ENCODE data around the gene ACTL6B.
A peak's percentile ranks its signal among the peaks of the same experiment; 100 is the strongest.

The ACTL6B gene

DNA sequence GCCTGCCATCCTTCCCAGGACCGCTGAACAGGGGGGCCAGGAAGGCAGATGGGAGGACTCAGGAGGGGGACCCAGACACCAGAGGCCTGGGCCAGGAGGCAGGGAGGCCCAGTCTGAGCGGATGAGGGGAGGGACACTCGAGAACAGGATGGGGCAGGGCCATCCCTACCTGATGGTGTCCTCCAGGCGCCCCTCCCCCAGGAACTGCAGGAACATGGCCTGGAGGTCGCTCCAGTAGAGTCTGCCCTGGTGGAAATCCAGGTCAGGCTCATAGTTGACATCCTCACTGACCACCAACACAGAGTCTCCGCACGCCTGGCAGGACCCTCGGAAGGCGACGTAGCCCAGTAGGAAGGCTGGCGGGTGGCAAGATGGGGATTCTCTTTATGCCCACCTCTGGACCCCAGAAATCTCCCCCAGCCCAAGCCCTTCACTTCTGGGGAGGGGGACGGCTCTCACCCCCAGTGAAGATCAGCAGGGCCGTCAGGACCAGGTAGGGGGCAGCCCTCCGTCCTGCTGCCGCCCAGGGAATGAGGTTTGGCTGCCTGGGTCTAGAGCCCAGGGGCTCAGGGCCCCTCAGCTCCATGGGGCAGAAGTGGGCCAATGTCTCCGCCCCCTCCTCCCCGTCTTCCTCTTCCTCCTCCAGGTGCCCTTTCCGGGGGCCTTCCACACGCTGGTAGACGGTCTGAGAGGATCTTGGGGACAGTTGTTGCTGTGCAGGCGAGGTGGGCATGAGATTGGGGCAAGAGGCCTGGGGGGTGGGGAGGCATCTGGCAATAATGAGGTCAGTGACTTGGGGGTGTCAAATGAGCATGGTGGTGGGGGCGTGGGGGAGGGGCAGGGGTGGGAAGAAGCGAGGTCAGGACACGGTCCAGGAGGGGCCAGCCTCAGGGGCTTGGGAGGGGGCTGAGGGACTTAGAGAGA lies 15.5 kb downstream of the ACTL6B start:
- TF ChIP-seq TEAD4 (IDR thresholded peaks at IDR 0.05) (no peak), CEBPB (IDR thresholded peaks at IDR 0.05) (no peak), USF1 (IDR thresholded peaks at IDR 0.05) (no peak), EP300 (IDR thresholded peaks at IDR 0.05; ENCODE audit: borderline replicate concordance) (no peak), YY1 (IDR thresholded peaks at IDR 0.05; ENCODE audit: low read depth) (no peak), EGR1 (IDR thresholded peaks at IDR 0.05) (no peak), CREB1 (IDR thresholded peaks at IDR 0.05; ENCODE audit: low read depth) (no peak), MAX (IDR thresholded peaks at IDR 0.05) (no peak), ZBTB7A (IDR thresholded peaks at IDR 0.05; ENCODE audit: low read depth) (no peak), TCF12 (IDR thresholded peaks at IDR 0.05; ENCODE audit: low read depth) (no peak), FOXM1 (IDR thresholded peaks at IDR 0.05; ENCODE audit: borderline replicate concordance, low read depth) (no peak), NFIC (IDR thresholded peaks at IDR 0.05) (no peak)
- TF ChIP-seq, protein P1, sequence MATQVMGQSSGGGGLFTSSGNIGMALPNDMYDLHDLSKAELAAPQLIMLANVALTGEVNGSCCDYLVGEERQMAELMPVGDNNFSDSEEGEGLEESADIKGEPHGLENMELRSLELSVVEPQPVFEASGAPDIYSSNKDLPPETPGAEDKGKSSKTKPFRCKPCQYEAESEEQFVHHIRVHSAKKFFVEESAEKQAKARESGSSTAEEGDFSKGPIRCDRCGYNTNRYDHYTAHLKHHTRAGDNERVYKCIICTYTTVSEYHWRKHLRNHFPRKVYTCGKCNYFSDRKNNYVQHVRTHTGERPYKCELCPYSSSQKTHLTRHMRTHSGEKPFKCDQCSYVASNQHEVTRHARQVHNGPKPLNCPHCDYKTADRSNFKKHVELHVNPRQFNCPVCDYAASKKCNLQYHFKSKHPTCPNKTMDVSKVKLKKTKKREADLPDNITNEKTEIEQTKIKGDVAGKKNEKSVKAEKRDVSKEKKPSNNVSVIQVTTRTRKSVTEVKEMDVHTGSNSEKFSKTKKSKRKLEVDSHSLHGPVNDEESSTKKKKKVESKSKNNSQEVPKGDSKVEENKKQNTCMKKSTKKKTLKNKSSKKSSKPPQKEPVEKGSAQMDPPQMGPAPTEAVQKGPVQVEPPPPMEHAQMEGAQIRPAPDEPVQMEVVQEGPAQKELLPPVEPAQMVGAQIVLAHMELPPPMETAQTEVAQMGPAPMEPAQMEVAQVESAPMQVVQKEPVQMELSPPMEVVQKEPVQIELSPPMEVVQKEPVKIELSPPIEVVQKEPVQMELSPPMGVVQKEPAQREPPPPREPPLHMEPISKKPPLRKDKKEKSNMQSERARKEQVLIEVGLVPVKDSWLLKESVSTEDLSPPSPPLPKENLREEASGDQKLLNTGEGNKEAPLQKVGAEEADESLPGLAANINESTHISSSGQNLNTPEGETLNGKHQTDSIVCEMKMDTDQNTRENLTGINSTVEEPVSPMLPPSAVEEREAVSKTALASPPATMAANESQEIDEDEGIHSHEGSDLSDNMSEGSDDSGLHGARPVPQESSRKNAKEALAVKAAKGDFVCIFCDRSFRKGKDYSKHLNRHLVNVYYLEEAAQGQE (IDR thresholded peaks at IDR 0.05; ENCODE audit: low read depth): no peak

GRCh38 chr7:100639995-100640516 lies 16.2 kb downstream of the ACTL6B start:
- TF ChIP-seq USF1 (IDR thresholded peaks at IDR 0.05) (no peak), MAX (IDR thresholded peaks at IDR 0.05) (no peak), CREB1 (IDR thresholded peaks at IDR 0.05; ENCODE audit: low read depth) (no peak), YY1 (IDR thresholded peaks at IDR 0.05; ENCODE audit: low read depth) (no peak), TEAD4 (IDR thresholded peaks at IDR 0.05) (no peak), EGR1 (IDR thresholded peaks at IDR 0.05) (no peak), TAF1 (IDR thresholded peaks at IDR 0.05; ENCODE audit: low read depth) (no peak), EP300 (IDR thresholded peaks at IDR 0.05; ENCODE audit: borderline replicate concordance) (no peak), ZBTB7A (IDR thresholded peaks at IDR 0.05; ENCODE audit: low read depth) (no peak), TCF12 (IDR thresholded peaks at IDR 0.05; ENCODE audit: low read depth) (no peak)
- TF ChIP-seq, protein P1 (IDR thresholded peaks at IDR 0.05; ENCODE audit: low read depth): no peak

DNA sequence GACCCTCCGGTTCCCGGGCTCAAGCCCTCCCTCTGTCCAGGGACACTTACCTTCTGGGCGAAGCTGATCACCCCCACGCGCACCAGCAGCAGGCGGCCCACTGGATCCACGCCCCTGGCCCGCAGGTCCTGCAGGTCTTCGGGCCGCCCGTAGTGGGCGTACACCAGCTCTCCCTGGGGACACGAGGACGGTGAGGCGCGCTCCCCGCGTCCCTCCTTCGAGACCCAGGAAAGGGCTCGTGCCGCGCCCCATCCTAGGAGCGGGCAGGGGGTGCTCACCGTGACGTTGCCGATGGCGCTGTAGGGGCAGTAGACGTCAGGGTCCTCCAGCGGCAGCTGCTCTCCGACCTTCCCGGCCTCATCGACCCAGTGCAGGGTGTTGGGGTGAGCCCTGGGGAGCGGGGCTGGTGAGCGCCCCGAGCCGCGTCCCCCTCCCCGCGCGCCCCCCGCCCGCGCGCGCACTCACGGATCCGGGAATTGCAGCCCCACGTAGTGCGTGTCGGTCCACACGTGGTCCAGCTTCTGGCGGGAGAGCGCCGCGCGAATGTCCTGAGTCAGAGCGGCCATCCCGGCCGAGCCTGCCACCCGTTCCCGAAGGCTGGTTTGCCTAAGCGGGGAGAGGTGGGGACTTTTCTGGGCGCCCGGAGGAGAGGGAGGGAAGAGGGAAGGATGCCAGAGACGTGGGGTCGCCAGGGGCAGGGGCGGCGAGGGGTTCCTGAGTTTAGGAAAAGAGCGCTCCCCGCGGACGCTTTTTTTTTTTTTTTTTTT lies 23.1 kb downstream of the ACTL6B start:
- TF ChIP-seq, protein P1 (IDR thresholded peaks at IDR 0.05; ENCODE audit: low read depth): no peak
- TF ChIP-seq RAD21 (IDR thresholded peaks at IDR 0.05; ENCODE audit: low read depth) (no peak), TEAD4 (IDR thresholded peaks at IDR 0.05) (no peak), EGR1 (IDR thresholded peaks at IDR 0.05) (no peak), TAF1 (IDR thresholded peaks at IDR 0.05; ENCODE audit: low read depth) (no peak), ZBTB7A (IDR thresholded peaks at IDR 0.05; ENCODE audit: low read depth) (no peak), MAX (IDR thresholded peaks at IDR 0.05) (peak; percentile 55)

Data from Ishikawa (cell line).